ENCODE measurements around the gene DCDC1. TPM values are rescaled to one million over a fixed set of nuclear protein-coding genes. Genes with fewer than 3 reads are reported as not detected.

The DCDC1 gene
- total RNA-seq, 1 donor from 2014 or later, result not detected

GRCh38 chr11:30873924-30874610 lies 495.5 kb downstream of the DCDC1 start:
- Histone ChIP-seq H3K4me1 (no peaks in the 10 kb centered on the region), H3K9me3 (no peaks in the 10 kb centered on the region), H3K27ac (no peak overlapping the region), H3K36me3 (no peaks in the 10 kb centered on the region), H3K27me3 (no peaks in the 10 kb centered on the region), H3K4me3 (no peak overlapping the region)
- DNase-seq (ENCODE audit: low spot score in 2 of 2), result no peak
- intact Hi-C loops (cut with DNase I), result no loop called here
- TF ChIP-seq CTCF (IDR thresholded peaks at IDR 0.05), result no peak

GRCh38 chr11:30868626-30869081 lies 500.9 kb downstream of the DCDC1 start:
- no peak for TF ChIP-seq CTCF (IDR thresholded peaks at IDR 0.05)
- no peak overlapping the region for H3K4me3 ChIP-seq
- intact Hi-C loops (cut with DNase I), result no loop called here
- no peaks in the 10 kb centered on the region for H3K27me3 ChIP-seq
- no peak overlapping the region for H3K27ac ChIP-seq
- DNase-seq (ENCODE audit: low spot score in 2 of 2), result no peak
- H3K4me1 ChIP-seq, result peaks cover 0 to 2% of the 10 kb centered on the region in 2 donors
- H3K9me3 ChIP-seq, result no peaks in the 10 kb centered on the region
- H3K36me3 ChIP-seq, result no peaks in the 10 kb centered on the region

- Histone ChIP-seq H3K27ac (no peak overlapping the region), H3K36me3 (no peaks in the 10 kb centered on the region), H3K4me1 (no peaks in the 10 kb centered on the region), H3K9me3 (no peaks in the 10 kb centered on the region), H3K27me3 (no peaks in the 10 kb centered on the region), H3K4me3 (no peak overlapping the region)
- TF ChIP-seq CTCF (IDR thresholded peaks at IDR 0.05), result no peak
- DNase-seq (ENCODE audit: low spot score in 2 of 2), result no peak
- intact Hi-C loops (cut with DNase I), result no loop called here
Measured at GRCh38 chr11:30863209-30863608, 506.3 kb downstream of the DCDC1 start.

- intact Hi-C loops (cut with DNase I), result no loop called here
- H3K4me3 ChIP-seq, result no peak overlapping the region
- no peak for DNase-seq (ENCODE audit: low spot score in 2 of 2)
Measured at GRCh38 chr11:30861531-30861930, 508.0 kb downstream of the DCDC1 start.

GRCh38 chr11:30861064-30861463 lies 508.5 kb downstream of the DCDC1 start:
- intact Hi-C loops (cut with DNase I), result no loop called here
- no peaks in the 10 kb centered on the region for H3K9me3 ChIP-seq
- no peak overlapping the region for H3K27ac ChIP-seq
- H3K4me1 ChIP-seq, result no peaks in the 10 kb centered on the region
- H3K27me3 ChIP-seq, result no peaks in the 10 kb centered on the region
- no peak for DNase-seq (ENCODE audit: low spot score in 2 of 2)
- no peaks in the 10 kb centered on the region for H3K36me3 ChIP-seq
- no peak overlapping the region for H3K4me3 ChIP-seq
- no peak for TF ChIP-seq CTCF (IDR thresholded peaks at IDR 0.05)

More at GRCh38 chr11:30861531-30861930, 508.0 kb downstream of the DCDC1 start:
- no peaks in the 10 kb centered on the region for H3K9me3 ChIP-seq
- no peaks in the 10 kb centered on the region for H3K36me3 ChIP-seq
- H3K27me3 ChIP-seq, result no peaks in the 10 kb centered on the region
- H3K4me1 ChIP-seq, result no peaks in the 10 kb centered on the region
- no peak overlapping the region for H3K27ac ChIP-seq
- no peak for TF ChIP-seq CTCF (IDR thresholded peaks at IDR 0.05)
